Esophagus muscularis mucosa (tissue), 4 donors: ENCODE results near the gene PRORP. TPM values are rescaled to one million over a fixed set of nuclear protein-coding genes. Genes with fewer than 3 reads are reported as not detected.

ENCODE experiments used
- DNase-seq: peaks from one replicate; pipeline ENCODE4 v3.0.0-alpha.2; 2017; ENCODE audit errors: extremely low spot score
- H3K27ac ChIP-seq, 4 donors: fragments of 200-600 bp; sonication (generic); replicated peaks in 1 of 4; 1 replicate in 3 of 4; 2 replicates in 1 of 4; pipeline ENCODE4 v1.5.1; 2016 to 2019; ENCODE audit warnings: mild to moderate bottlenecking in 1 of 4
- H3K27me3 ChIP-seq, 4 donors: fragments of 200-600 bp; sonication (generic); one replicate each; pipeline versions ENCODE4 v1.5.1 to v1.6.0; 2016 to 2019
- H3K36me3 ChIP-seq, 4 donors: fragments of 200-600 bp; sonication (generic); one replicate each; pipeline ENCODE4 v1.5.1; 2016 to 2019
- H3K4me1 ChIP-seq, 4 donors: fragments of 200-600 bp; sonication (generic); one replicate each; pipeline ENCODE4 v1.5.1; 2016 to 2019
- H3K4me3 ChIP-seq, 4 donors: fragments of 200-600 bp; sonication (generic); 1 replicate in 2 of 4; 2 replicates in 2 of 4; pipeline ENCODE4 v1.5.1; 2016 to 2019; ENCODE audit warnings: mild to moderate bottlenecking in 4 of 4, moderate library complexity in 1 of 4
- H3K9me3 ChIP-seq, 4 donors: fragments of 200-600 bp; sonication (generic); 1 replicate in 3 of 4; 2 replicates in 1 of 4; pipeline ENCODE4 v1.5.1; 2016 to 2019
- EP300 ChIP-seq: sonication (generic); formaldehyde crosslinking; IDR thresholded peaks from one replicate; pipeline ENCODE4 v1.6.1; 2017; ENCODE audit warnings: antibody characterized with exemption
- POLR2A ChIP-seq: fragments of 450-650 bp; IDR thresholded peaks from one replicate; pipeline ENCODE4 v1.6.1; 2017; ENCODE audit warnings: antibody characterized with exemption, moderate library complexity, mild to moderate bottlenecking, low read depth
- POLR2AphosphoS5 ChIP-seq, 2 donors: sonication (generic); formaldehyde crosslinking; IDR thresholded peaks; one replicate each; pipeline ENCODE4 v1.6.1; 2017; ENCODE audit warnings: antibody characterized with exemption in 2 of 2
- WGBS: methylation state at CpG from one replicate; pipeline ENCODE4 v1.1.5; 2018; 5-methylcytosine and 5-hydroxymethylcytosine counted together
- intact Hi-C: fragments of 100-400 bp; cut with DNase I; formaldehyde crosslinking; loops from one replicate; pipeline ENCODE4 v1.15.1; 2023
- total RNA-seq, 4 donors: library from RNA; depleted of rRNA; stranded (reverse); fragments of >200 nt; gene quantifications; one replicate each; pipeline versions ENCODE4 v1.1.0 to v1.2.1, GENCODE V29; 2016
- TF ChIP-seq, protein P1 (sequence below), 3 experiments: fragments of 200-600 bp in 2 of 3; fragments of 450-650 bp in 1 of 3; sonication (generic) in 2 of 3; IDR thresholded peaks; one replicate each; pipeline ENCODE4 v1.5.1; 2017 to 2019; ENCODE audit warnings: antibody characterized with exemption in 3 of 3, mild to moderate bottlenecking in 2 of 3, moderate library complexity in 1 of 3

PRORP gene
- total RNA-seq, 4 donors from 2014 or later = 9.6 to 20.0 (median 17.3) TPM

DNA sequence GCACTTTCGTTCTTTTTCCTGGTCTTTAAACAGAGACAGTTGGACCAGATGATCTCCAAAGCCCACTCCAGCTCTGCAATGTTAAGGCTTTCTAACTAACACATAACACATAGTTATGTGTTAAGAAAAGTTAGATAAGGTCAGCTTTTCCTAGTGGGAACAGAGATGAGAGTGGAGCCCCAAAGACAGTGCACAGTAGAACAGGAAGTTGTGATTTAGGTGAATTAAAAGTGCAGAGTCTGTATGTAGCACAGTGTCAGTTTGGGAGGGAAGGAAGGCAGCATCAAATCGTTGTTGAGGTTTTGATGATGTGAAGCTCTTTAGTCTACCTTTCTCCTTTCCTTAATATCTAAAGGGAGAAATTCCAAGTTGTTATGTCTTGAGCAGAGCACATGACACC lies 31.7 kb downstream of the PRORP start:
- Histone ChIP-seq H3K9me3 (no peaks in the 10 kb centered on the region), H3K4me3 (no peak overlapping the region), H3K4me1 (peaks cover 8 to 15% (median 13%) of the 10 kb centered on the region in 4 donors), H3K27ac (no peak overlapping the region), H3K27me3 (no peaks in the 10 kb centered on the region), H3K36me3 (peaks cover 0 to 7% (median 3%) of the 10 kb centered on the region in 4 donors)
- intact Hi-C loops = no loop called here
- 56% methylated on average over 2 of the region's 2 CpGs for whole genome bisulfite sequencing
- TF ChIP-seq EP300 (no peak), POLR2AphosphoS5 (IDR thresholded peaks at IDR 0.05) (no peak), POLR2A (no peak)
- TF ChIP-seq, protein P1, sequence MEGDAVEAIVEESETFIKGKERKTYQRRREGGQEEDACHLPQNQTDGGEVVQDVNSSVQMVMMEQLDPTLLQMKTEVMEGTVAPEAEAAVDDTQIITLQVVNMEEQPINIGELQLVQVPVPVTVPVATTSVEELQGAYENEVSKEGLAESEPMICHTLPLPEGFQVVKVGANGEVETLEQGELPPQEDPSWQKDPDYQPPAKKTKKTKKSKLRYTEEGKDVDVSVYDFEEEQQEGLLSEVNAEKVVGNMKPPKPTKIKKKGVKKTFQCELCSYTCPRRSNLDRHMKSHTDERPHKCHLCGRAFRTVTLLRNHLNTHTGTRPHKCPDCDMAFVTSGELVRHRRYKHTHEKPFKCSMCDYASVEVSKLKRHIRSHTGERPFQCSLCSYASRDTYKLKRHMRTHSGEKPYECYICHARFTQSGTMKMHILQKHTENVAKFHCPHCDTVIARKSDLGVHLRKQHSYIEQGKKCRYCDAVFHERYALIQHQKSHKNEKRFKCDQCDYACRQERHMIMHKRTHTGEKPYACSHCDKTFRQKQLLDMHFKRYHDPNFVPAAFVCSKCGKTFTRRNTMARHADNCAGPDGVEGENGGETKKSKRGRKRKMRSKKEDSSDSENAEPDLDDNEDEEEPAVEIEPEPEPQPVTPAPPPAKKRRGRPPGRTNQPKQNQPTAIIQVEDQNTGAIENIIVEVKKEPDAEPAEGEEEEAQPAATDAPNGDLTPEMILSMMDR (IDR thresholded peaks at IDR 0.05) = no peak
- no peak for DNase-seq

DNA sequence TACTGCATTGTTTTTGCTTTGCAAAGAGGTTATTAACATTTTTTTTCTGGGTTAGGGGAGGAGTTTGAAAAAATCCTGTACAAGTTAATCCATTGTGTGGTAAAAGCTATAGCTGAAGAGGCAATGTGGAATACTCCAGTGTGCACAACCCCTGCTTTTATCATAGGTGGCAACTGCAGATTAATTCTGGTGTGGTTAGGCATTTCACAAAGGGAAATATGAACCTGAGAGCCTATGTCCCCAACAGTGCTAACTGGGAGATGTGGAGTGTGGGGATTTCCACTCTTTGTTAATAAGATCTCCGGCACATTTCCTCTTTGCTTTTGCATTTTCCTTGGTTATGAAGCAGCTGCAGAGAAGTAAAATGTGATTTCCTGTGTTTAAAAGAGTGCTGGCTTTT lies 33.6 kb downstream of the PRORP start:
- TF ChIP-seq, protein P1 (IDR thresholded peaks at IDR 0.05) = no peak
- TF ChIP-seq POLR2AphosphoS5 (IDR thresholded peaks at IDR 0.05) (no peak), EP300 (no peak), POLR2A (no peak)
- Histone ChIP-seq H3K36me3 (peaks cover 0 to 11% (median 4%) of the 10 kb centered on the region in 4 donors), H3K4me1 (peaks cover 8 to 21% (median 13%) of the 10 kb centered on the region in 4 donors), H3K4me3 (no peak overlapping the region), H3K27me3 (no peaks in the 10 kb centered on the region), H3K27ac (no peak overlapping the region), H3K9me3 (no peaks in the 10 kb centered on the region)
- DNase-seq = no peak
- WGBS = 11% methylated on average over 1 of the region's 1 CpG
- intact Hi-C loops = no loop called here

DNA sequence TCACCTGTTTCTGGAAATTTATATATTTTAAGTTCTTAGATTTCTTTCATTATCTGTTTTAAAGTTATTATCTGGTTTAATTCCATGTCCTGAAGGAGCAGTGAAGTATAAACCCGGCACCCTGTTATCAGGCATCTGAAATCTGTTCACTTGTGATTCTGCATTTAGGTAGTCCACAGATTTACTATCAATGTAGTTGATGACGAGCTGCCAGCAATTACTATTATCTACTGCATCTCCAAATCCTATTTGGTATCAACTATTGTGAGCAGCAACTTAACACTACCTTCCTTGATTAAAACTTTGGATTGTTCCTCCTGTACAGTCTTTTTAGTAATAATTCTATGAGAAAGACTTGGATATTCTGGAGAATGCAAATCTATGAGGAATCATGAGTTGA lies 36.1 kb downstream of the PRORP start:
- no peak overlapping the region for H3K4me3 ChIP-seq
- intact Hi-C loops = no loop called here
- no peaks in the 10 kb centered on the region for H3K9me3 ChIP-seq
- H3K27me3 ChIP-seq = no peaks in the 10 kb centered on the region
- TF ChIP-seq POLR2AphosphoS5 (IDR thresholded peaks at IDR 0.05) = no peak
- no peak for TF ChIP-seq POLR2A
- no peak for TF ChIP-seq EP300
- TF ChIP-seq, protein P1 (IDR thresholded peaks at IDR 0.05) = no peak
- no peak for DNase-seq
- peaks cover 0 to 11% (median 2%) of the 10 kb centered on the region in 4 donors for H3K36me3 ChIP-seq
- H3K4me1 ChIP-seq = peaks cover 8 to 19% (median 12%) of the 10 kb centered on the region in 4 donors
- H3K27ac ChIP-seq = no peak overlapping the region
- WGBS = 97% methylated on average over 2 of the region's 2 CpGs

DNA sequence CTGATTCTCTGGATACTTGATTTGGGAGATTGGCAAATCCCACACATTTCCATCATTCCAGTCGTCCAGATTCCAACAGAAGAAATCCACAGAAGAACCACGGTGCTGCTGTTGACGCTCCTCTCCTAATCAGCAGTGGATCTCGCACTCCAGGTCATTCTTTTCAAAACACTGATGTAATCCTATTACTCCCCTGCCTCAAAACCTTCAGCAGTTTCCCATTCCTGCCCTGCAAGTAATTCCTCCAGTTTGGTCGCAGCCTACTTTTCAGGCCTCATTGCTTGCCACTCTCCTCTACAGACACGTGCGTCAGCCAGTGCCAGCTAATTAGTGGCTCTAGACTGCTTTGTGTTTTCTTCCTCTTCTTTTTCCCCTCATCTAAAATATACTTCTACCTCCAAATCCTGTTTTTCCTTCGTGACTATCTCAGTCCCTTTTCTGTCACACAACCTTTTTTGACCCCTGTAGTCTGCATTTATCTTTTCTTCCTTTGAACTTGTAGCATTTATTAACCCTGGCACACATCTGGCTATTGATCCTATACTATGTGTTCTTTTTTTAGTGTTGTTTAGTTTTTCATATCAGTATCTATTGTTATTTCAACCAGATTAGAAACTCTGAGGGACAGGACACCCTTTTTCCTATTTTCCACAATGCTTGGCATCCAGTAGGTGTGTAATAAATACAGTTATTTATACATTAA lies 36.8 kb downstream of the PRORP start:
- no peak for DNase-seq
- TF ChIP-seq EP300 = no peak
- TF ChIP-seq, protein P1 (IDR thresholded peaks at IDR 0.05) = no peak
- TF ChIP-seq POLR2AphosphoS5 (IDR thresholded peaks at IDR 0.05) = no peak
- no peak for TF ChIP-seq POLR2A
- H3K4me1 ChIP-seq = peaks cover 8 to 16% (median 9%) of the 10 kb centered on the region in 4 donors
- no peaks in the 10 kb centered on the region for H3K9me3 ChIP-seq
- 91% methylated on average over 8 of the region's 8 CpGs for WGBS
- no peak overlapping the region for H3K4me3 ChIP-seq
- H3K36me3 ChIP-seq = peaks cover 0 to 11% (median 2%) of the 10 kb centered on the region in 4 donors
- H3K27ac ChIP-seq = no peak overlapping the region
- no peaks in the 10 kb centered on the region for H3K27me3 ChIP-seq
- intact Hi-C loops = no loop called here
